ENCODE data around the gene CD63. TPM values are rescaled to one million over a fixed set of nuclear protein-coding genes. Genes with fewer than 3 reads are reported as not detected.

The CD63 gene
- total and polyA plus RNA-seq, 2 of the 13 experiments (the other 11 are each of a cell fraction or from before 2014, with no cell fraction given), result 234 to 277 TPM

DNA sequence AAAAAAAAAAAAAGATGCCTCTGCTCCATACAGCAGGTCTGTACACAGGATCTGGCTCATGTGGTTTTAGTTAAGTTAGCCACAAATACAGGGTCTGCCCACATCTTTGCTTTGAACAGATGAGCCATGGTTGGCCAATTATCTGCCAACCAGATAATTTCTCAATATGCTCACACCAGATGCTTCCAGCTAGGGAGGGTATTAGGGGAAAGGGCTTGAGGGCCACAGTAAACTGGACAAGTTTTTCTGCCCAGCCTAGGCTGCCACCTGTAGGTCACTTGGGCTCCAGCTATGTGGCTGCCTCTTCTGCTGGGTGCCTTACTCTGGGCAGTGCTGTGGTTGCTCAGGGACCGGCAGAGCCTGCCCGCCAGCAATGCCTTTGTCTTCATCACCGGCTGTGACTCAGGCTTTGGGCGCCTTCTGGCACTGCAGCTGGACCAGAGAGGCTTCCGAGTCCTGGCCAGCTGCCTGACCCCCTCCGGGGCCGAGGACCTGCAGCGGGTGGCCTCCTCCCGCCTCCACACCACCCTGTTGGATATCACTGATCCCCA, 7.8 kb downstream of the CD63 start (continued):
- TF ChIP-seq PATZ1 (CRISPR knock-in tag; IDR thresholded peaks at IDR 0.05), result no peak
- peak; percentile 69 for TF ChIP-seq TEAD3 (CRISPR knock-in tag; optimal IDR thresholded peaks at IDR 0.05; ENCODE audit: borderline replicate concordance)
- no peak for TF ChIP-seq ZNF317 (CRISPR knock-in tag; IDR thresholded peaks at IDR 0.05)
- TF ChIP-seq ZBTB21 (CRISPR knock-in tag; IDR thresholded peaks at IDR 0.05), result no peak
- 0 out of 2 replicates have a peak, but pooled peaks have one; percentile 28 for TF ChIP-seq KLF6 (CRISPR knock-in tag; IDR thresholded peaks at IDR 0.05)
- no peak for TF ChIP-seq ZNF33B (CRISPR knock-in tag; IDR thresholded peaks at IDR 0.05)
- no peak for TF ChIP-seq PTBP1 (IDR thresholded peaks at IDR 0.05; ENCODE audit: low read depth, low read length, poor library complexity, severe bottlenecking)
- 0 out of 2 replicates have a peak, but pooled peaks have one; percentile 12 for TF ChIP-seq SAP130 (CRISPR knock-in tag; IDR thresholded peaks at IDR 0.05; ENCODE audit: low read depth)

GRCh38 chr12:55720071-55720564, 8.7 kb downstream of the CD63 start, which contains the start of gene RDH5:
RDH5 (plus strand) TSS chr12:55720393; CDS start chr12:55721185, 792 bp downstream.
- peak within 1 kb of the TSS; percentile 30; the same call in 1 of the 2 replicates for H3K9ac ChIP-seq (ENCODE audit: insufficient read depth, low read depth, low read length)
- H2AFZ ChIP-seq (ENCODE audit: low read length), result no peak within 1 kb of the TSS
- H3K9me3 ChIP-seq (ENCODE audit: low read length), result no peaks in the 10 kb centered on the region
- ChIA-PET POLR2A (interaction anchor here (0.6 to 5.3 kb wide), 11 partner anchors 9 to 276 kb away, joined by 3 to 38 read pairs (median 5); partner anchors contain the start of genes CD63, DNAJC14, PYM1 and RAB5B), CTCF (ENCODE audit: low intra/inter-chr PET ratio, low total read pairs) (interaction anchor here (1.9 to 2.5 kb wide), 3 partner anchors 17 to 60 kb away, joined by 6 to 13 read pairs (median 6); a partner anchor contains a TSS)
- no TSS peak for BruUV-seq (replicated peaks)
- H3K4me1 ChIP-seq (ENCODE audit: insufficient read depth, low read length), result peaks cover 88% of the 10 kb centered on the region
- no peaks in the 10 kb centered on the region for H3K27me3 ChIP-seq (ENCODE audit: control insufficient read depth in 1 of 2, insufficient read depth in 2 of 2, low read length in 2 of 2)
- H3K4me3 ChIP-seq (replicated peaks in 1 of 3; ENCODE audit: insufficient read depth in 1 of 3, low read depth in 2 of 3, low read length in 3 of 3), result peak within 1 kb of the TSS; percentile 15 to 46 (median 15); a peak in 5 of 6 replicates
- DNase-seq (ENCODE audit: low spot score) (peak; percentile 83), FAIRE-seq (peak; percentile 48), ATAC-seq (peak; percentile 66)
- H3K36me3 ChIP-seq (replicated peaks in 1 of 2; ENCODE audit: control insufficient read depth in 1 of 2, insufficient read depth in 2 of 2, low read length in 2 of 2), result peaks cover 0 to 8% of the 10 kb centered on the region in 2 experiments; a peak in 3 of 5 replicates
- in situ Hi-C loops (cut with HindIII; ENCODE audit: extremely low pct_ligation_motif_present, low pct_unique_long_range_greater_than_20kb), result no loop called here
- 0 out of 2 replicates have a peak, but pooled peaks cover 2% of the 10 kb centered on the region for H4K20me1 ChIP-seq (ENCODE audit: insufficient read depth, low read length)
- 25% methylated on average over 6 of the region's 6 CpGs for WGBS (ENCODE audit: low lambda C conversion rate)
- peak within 1 kb of the TSS; percentile 59 for H3K27ac ChIP-seq (ENCODE audit: extremely low read length, insufficient read depth, low read length)
- no peaks in the 10 kb centered on the region for H3K79me2 ChIP-seq (ENCODE audit: insufficient read depth, low read length)
- intact Hi-C loops (cut with micrococcal nuclease; ENCODE audit: unreplicated experiment), result loop anchor here (2.0 to 5.0 kb wide), 4 partner anchors 13 to 533 kb away; partner anchors contain the start of gene ITGA7
- peak within 1 kb of the TSS; percentile 62 for H3K4me2 ChIP-seq (ENCODE audit: low read depth, low read length)
- TF ChIP-seq, protein P1, sequence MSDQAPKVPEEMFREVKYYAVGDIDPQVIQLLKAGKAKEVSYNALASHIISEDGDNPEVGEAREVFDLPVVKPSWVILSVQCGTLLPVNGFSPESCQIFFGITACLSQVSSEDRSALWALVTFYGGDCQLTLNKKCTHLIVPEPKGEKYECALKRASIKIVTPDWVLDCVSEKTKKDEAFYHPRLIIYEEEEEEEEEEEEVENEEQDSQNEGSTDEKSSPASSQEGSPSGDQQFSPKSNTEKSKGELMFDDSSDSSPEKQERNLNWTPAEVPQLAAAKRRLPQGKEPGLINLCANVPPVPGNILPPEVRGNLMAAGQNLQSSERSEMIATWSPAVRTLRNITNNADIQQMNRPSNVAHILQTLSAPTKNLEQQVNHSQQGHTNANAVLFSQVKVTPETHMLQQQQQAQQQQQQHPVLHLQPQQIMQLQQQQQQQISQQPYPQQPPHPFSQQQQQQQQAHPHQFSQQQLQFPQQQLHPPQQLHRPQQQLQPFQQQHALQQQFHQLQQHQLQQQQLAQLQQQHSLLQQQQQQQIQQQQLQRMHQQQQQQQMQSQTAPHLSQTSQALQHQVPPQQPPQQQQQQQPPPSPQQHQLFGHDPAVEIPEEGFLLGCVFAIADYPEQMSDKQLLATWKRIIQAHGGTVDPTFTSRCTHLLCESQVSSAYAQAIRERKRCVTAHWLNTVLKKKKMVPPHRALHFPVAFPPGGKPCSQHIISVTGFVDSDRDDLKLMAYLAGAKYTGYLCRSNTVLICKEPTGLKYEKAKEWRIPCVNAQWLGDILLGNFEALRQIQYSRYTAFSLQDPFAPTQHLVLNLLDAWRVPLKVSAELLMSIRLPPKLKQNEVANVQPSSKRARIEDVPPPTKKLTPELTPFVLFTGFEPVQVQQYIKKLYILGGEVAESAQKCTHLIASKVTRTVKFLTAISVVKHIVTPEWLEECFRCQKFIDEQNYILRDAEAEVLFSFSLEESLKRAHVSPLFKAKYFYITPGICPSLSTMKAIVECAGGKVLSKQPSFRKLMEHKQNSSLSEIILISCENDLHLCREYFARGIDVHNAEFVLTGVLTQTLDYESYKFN (CRISPR knock-in tag; conservative IDR thresholded peaks at IDR 0.05), result peak; percentile 54; the same call in 1 of the 2 replicates
- peak; percentile 33; the same call in 1 of the 2 replicates for TF ChIP-seq SAP130 (CRISPR knock-in tag; IDR thresholded peaks at IDR 0.05; ENCODE audit: low read depth)
- no peak for TF ChIP-seq SPEN (CRISPR knock-in tag; IDR thresholded peaks at IDR 0.05; ENCODE audit: low read depth)
- TF ChIP-seq TBX2 (CRISPR knock-in tag; IDR thresholded peaks at IDR 0.05; ENCODE audit: borderline replicate concordance), result peak; percentile 36; the same call in 1 of the 2 replicates
- no peak for TF ChIP-seq CSRNP2 (CRISPR knock-in tag; conservative IDR thresholded peaks at IDR 0.05; ENCODE audit: low read depth)
- TF ChIP-seq MIXL1 (CRISPR knock-in tag; IDR thresholded peaks at IDR 0.05), result no peak
- no peak for TF ChIP-seq TCF7L2 (IDR thresholded peaks at IDR 0.05; ENCODE audit: low read depth, low read length)
- no peak for TF ChIP-seq SP140L (CRISPR knock-in tag; IDR thresholded peaks at IDR 0.05; ENCODE audit: borderline replicate concordance)
- TF ChIP-seq MEIS1 (CRISPR knock-in tag; IDR thresholded peaks at IDR 0.05; ENCODE audit: borderline replicate concordance), result no peak

All from HepG2 (cell line).